ENCODE results near the gene ZNF71.

ZNF71 gene

GRCh38 chr19:56572589-56572988 is 22.5 kb upstream of the ZNF71 start:
- DNase-seq (ENCODE audit: low spot score), result no peak
- no peak for TF ChIP-seq CTCF (IDR thresholded peaks at IDR 0.05; ENCODE audit: extremely low read depth, missing control alignments)

GRCh38 chr19:56573914-56574313 is 21.2 kb upstream of the ZNF71 start:
- TF ChIP-seq CTCF (IDR thresholded peaks at IDR 0.05; ENCODE audit: extremely low read depth, missing control alignments), result no peak
- no peak for DNase-seq (ENCODE audit: low spot score)

- TF ChIP-seq CTCF (IDR thresholded peaks at IDR 0.05; ENCODE audit: extremely low read depth, missing control alignments), result no peak
- no peak for DNase-seq (ENCODE audit: low spot score)
Observed at GRCh38 chr19:56577719-56578602, 17.1 kb upstream of the ZNF71 start.

- no peak for TF ChIP-seq CTCF (IDR thresholded peaks at IDR 0.05; ENCODE audit: extremely low read depth, missing control alignments)
- no peak for DNase-seq (ENCODE audit: low spot score)
Observed at GRCh38 chr19:56594446-56594782, 688 bp upstream of the ZNF71 start.

GRCh38 chr19:56595548-56595899 is 422 bp downstream of the ZNF71 start:
- no peak for TF ChIP-seq CTCF (IDR thresholded peaks at IDR 0.05; ENCODE audit: extremely low read depth, missing control alignments)
- DNase-seq (ENCODE audit: low spot score), result no peak

GRCh38 chr19:56596676-56597075 is 1.6 kb downstream of the ZNF71 start:
- no peak for TF ChIP-seq CTCF (IDR thresholded peaks at IDR 0.05; ENCODE audit: extremely low read depth, missing control alignments)
- no peak for DNase-seq (ENCODE audit: low spot score)

- no peak for DNase-seq (ENCODE audit: low spot score)
- no peak for TF ChIP-seq CTCF (IDR thresholded peaks at IDR 0.05; ENCODE audit: extremely low read depth, missing control alignments)
Observed at GRCh38 chr19:56597696-56598095, 2.6 kb downstream of the ZNF71 start.
